ENCODE measurements around the gene SRRM2. TPM values are rescaled to one million over a fixed set of nuclear protein-coding genes. Genes with fewer than 3 reads are reported as not detected.
A peak's percentile ranks its signal among the peaks of the same experiment; 100 is the strongest.

Gene SRRM2
- total RNA-seq, 1 donor from 2014 or later = 680 TPM

DNA sequence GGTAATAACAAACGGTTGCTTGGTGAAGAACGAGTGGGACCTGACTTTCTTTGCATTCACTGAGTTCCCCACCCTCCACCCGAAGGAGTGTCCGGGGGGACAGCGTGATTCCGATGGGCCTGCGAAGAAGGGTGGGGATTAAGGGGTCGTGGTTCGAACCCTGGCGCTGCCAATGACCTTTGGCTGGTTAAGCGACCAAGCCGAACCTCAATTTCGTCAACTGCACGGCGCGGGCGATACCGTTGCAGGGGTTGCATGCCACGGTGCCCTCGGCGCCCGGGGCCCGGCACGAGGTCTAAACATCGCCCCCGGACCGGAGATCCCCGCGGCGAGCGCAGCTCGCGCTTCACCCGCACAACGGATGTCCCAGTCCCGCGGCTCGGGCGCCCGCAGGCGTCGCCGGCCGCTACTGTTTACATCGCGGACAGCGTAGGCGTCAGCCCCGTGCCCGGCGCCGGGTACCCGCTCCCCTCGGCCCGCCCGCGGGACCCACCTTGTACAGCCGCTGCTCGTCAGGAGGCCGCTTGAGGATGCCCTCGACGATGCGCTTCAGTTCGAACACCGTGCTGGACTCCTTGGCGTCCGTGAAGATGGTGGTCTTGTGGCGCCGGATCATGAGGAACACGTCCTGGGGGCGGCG is 24.2 kb downstream of the SRRM2 start:
- H3K27me3 Mint-ChIP-seq = no peaks in the 10 kb centered on the region
- peaks cover 28% of the 10 kb centered on the region for H3K4me1 Mint-ChIP-seq
- no peaks in the 10 kb centered on the region for H3K9me3 Mint-ChIP-seq
- DNase-seq = peak; percentile 81
- intact Hi-C loops (cut with micrococcal nuclease) = loop anchor here (1.0 to 5.0 kb wide), 2 partner anchors 24 to 91 kb away; partner anchors contain the start of gene SRRM2
- H3K36me3 Mint-ChIP-seq (ENCODE audit: low read depth) = peaks cover 28% of the 10 kb centered on the region
- peak overlapping the region; percentile 92 for H3K4me3 Mint-ChIP-seq
- peak overlapping the region; percentile 95 for H3K27ac Mint-ChIP-seq

- no peaks in the 10 kb centered on the region for H3K27me3 Mint-ChIP-seq
- intact Hi-C loops (cut with micrococcal nuclease) = loop anchor here (1.0 to 5.0 kb wide), 2 partner anchors 25 to 90 kb away; partner anchors contain the start of gene SRRM2
- H3K27ac Mint-ChIP-seq = peak within 1 kb of the TSS; percentile 95
- H3K4me3 Mint-ChIP-seq = peak within 1 kb of the TSS; percentile 92
- peak; percentile 97 for DNase-seq
- H3K9me3 Mint-ChIP-seq = no peaks in the 10 kb centered on the region
- peaks cover 22% of the 10 kb centered on the region for H3K36me3 Mint-ChIP-seq (ENCODE audit: low read depth)
- peaks cover 25% of the 10 kb centered on the region for H3K4me1 Mint-ChIP-seq
Measured at GRCh38 chr16:2777231-2777902, 24.9 kb downstream of the SRRM2 start, which contains the start of gene ELOB. Gene ELOB, minus strand, starts transcription at chr16:2777280. Its CDS starts 41 bp downstream, at chr16:2777239.

DNA sequence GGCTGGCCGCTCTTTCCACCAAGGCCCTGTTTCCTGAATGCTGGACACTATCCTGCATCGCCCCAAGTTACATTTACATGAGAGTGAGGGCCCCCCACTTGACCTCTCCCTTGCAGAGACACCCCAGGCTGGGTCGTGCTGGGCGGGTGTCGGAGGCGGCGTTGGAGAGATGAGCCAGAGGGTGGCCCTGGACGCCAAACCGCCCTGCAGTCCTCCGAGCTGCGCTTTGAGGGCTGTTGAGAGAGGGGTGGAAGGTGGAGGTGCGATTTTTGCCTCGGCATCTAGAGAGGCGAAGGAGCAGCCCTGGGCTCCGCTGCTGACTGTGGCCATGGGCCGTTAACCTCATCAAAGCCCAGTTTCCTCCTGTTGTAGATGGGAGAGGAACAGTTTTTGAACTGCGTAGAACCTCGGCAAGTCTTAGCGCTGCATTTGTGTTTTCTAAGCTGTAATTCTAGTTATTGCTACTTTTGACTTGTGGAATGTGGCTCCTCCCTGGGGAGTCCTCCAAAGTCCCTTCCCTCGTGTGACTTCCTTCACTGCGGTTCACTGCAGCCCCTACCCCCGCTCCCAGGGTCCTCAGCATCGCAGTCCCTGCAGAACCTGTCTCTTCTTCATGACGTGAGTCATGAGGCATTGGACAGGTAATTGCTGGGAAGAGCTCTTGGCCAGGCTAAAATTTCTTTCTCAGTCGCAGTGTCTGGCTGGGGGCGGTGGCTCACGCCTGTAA is 25.6 kb downstream of the SRRM2 start:
- peak; percentile 80 for DNase-seq
- H3K4me3 Mint-ChIP-seq = peak overlapping the region; percentile 92
- H3K4me1 Mint-ChIP-seq = peaks cover 23% of the 10 kb centered on the region
- H3K27ac Mint-ChIP-seq = peak overlapping the region; percentile 95
- H3K27me3 Mint-ChIP-seq = no peaks in the 10 kb centered on the region
- intact Hi-C loops (cut with micrococcal nuclease) = loop anchor here (1.0 to 5.0 kb wide), 2 partner anchors 26 to 89 kb away; partner anchors contain the start of gene SRRM2
- H3K36me3 Mint-ChIP-seq (ENCODE audit: low read depth) = peaks cover 17% of the 10 kb centered on the region
- H3K9me3 Mint-ChIP-seq = no peaks in the 10 kb centered on the region

DNA sequence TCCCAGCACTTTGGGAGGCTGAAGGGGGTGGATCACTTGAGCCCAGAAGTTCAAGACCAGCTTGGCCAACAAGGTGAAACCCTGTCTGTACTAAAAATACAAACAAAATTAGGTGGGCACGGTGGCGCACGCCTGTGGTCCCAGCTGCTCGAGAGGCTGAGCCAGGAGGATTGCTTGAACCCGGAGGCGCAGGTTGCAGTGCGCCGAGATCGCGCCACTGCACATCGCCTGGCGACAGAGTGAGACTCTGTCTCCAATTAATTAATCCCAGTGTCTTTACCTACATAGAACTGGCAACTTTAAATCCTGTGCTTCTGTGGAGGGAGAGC is 26.2 kb downstream of the SRRM2 start:
- H3K27ac Mint-ChIP-seq = peak overlapping the region; percentile 95
- H3K36me3 Mint-ChIP-seq (ENCODE audit: low read depth) = peaks cover 14% of the 10 kb centered on the region
- no peaks in the 10 kb centered on the region for H3K9me3 Mint-ChIP-seq
- DNase-seq = no peak
- peak overlapping the region; percentile 92 for H3K4me3 Mint-ChIP-seq
- H3K4me1 Mint-ChIP-seq = peaks cover 23% of the 10 kb centered on the region
- intact Hi-C loops (cut with micrococcal nuclease) = loop anchor here (5.0 kb wide), 1 partner anchor 89 kb away; no protein-coding TSS in a partner anchor
- H3K27me3 Mint-ChIP-seq = no peaks in the 10 kb centered on the region

GRCh38 chr16:2779151-2779920 is 26.9 kb downstream of the SRRM2 start:
- Mint-ChIP-seq H3K27me3 (peaks cover 2% of the 10 kb centered on the region), H3K4me1 (peaks cover 23% of the 10 kb centered on the region), H3K9me3 (no peaks in the 10 kb centered on the region), H3K4me3 (peak overlapping the region; percentile 92), H3K36me3 (ENCODE audit: low read depth) (peaks cover 10% of the 10 kb centered on the region), H3K27ac (peak overlapping the region; percentile 25)
- no peak for DNase-seq
- intact Hi-C loops (cut with micrococcal nuclease) = loop anchor here (5.0 kb wide), 1 partner anchor 88 kb away; no protein-coding TSS in a partner anchor

DNA sequence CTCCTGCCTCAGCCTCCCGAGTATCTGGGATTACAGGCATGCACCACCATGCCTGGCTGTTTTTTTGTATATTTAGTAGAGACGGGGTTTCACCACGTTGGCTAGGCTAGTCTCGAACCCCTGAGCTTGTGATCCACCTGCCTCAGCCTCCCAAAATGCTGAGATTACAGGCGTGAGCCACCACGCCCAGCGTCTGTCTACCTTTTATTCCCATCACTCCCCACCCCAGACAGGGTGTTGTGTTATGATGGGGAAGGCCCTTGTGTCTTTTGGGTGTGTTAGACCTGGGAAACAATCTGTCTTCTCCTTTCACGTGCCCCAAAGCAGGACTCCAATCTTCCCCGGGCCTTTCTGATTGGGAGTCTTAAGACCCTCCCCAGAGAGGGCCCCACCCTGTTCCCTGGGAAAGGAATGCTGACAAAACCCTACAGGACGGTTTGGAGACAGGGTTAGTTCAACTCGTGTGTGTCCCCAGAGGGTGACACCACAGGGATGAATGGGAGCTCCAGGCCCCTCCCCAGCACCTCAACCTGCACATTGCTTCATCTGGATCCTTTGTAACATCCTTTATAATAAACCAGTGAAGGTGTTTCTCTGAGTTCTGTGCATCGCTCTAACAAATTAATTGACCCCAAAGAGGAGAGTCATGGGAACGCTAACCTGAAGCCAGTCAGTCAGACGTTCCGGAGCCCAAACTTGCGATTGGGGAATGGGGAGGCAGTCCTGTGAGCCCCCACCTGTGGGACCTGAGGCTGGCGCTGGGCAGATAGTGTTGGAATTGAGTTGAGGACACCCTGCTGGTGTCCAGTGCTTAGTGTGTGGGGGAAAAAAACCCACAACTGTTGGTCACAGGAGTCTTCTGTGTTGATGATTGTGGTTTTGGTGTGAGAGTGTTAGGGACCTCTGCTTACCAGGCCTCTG is 27.8 kb downstream of the SRRM2 start:
- Mint-ChIP-seq H3K27ac (no peak overlapping the region), H3K4me1 (peaks cover 22% of the 10 kb centered on the region)
- intact Hi-C loops (cut with micrococcal nuclease) = loop anchor here (5.0 kb wide), 1 partner anchor 87 kb away; no protein-coding TSS in a partner anchor

GRCh38 chr16:2782583-2783351 is 30.3 kb downstream of the SRRM2 start:
- intact Hi-C loops (cut with micrococcal nuclease) = no loop called here
- Mint-ChIP-seq H3K4me3 (no peak overlapping the region), H3K9me3 (no peaks in the 10 kb centered on the region), H3K36me3 (ENCODE audit: low read depth) (peaks cover 2% of the 10 kb centered on the region), H3K27ac (no peak overlapping the region), H3K4me1 (peaks cover 11% of the 10 kb centered on the region), H3K27me3 (peaks cover 18% of the 10 kb centered on the region)
- DNase-seq = no peak

More for the DNA sequence above, 27.8 kb downstream of the SRRM2 start:
- Mint-ChIP-seq H3K4me3 (peak overlapping the region; percentile 19), H3K9me3 (no peaks in the 10 kb centered on the region), H3K36me3 (ENCODE audit: low read depth) (peaks cover 6% of the 10 kb centered on the region), H3K27me3 (peaks cover 7% of the 10 kb centered on the region)
- DNase-seq = no peak

DNA sequence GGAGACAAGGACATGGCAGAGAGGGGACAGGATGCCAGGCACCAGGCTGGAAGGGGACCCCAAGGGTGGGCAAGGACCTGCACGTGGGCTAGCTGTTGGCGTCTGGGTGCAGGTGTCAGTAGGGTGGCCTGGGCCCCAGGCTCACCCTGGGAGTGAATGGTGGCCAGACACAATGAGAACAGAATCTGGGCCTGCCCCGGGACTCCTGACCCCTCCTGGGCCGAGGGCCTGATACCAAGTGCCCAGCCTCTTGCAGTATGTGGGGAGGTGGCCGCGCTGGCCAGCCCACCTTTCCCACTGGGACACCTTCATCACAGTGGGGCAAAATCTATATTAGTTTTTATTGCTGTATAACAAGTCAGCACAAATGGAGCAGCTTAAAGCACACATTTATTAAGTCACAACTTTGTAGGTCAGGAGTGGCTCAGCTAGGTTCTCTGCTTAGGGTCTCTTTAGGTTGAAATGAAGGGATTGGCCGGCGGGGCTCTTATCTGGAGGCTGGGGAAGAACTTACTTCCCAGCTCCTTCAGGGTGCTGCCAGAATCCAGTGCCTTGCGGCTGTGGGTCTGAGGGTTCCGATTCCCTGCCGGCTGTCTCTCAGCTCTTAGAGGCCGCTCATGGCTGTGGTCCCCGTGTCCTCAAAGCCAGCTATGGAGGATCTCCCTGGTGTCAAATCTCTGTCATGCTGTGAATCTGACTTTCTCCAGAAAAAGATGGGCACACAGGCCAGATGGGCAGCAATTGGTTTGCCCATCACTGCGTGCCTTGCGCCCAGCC is 31.3 kb downstream of the SRRM2 start:
- intact Hi-C loops (cut with micrococcal nuclease) = no loop called here
- no peak overlapping the region for H3K4me3 Mint-ChIP-seq
- no peaks in the 10 kb centered on the region for H3K36me3 Mint-ChIP-seq (ENCODE audit: low read depth)
- peaks cover 3% of the 10 kb centered on the region for H3K4me1 Mint-ChIP-seq
- H3K27me3 Mint-ChIP-seq = peaks cover 22% of the 10 kb centered on the region
- DNase-seq = no peak
- no peaks in the 10 kb centered on the region for H3K9me3 Mint-ChIP-seq
- no peak overlapping the region for H3K27ac Mint-ChIP-seq

DNA sequence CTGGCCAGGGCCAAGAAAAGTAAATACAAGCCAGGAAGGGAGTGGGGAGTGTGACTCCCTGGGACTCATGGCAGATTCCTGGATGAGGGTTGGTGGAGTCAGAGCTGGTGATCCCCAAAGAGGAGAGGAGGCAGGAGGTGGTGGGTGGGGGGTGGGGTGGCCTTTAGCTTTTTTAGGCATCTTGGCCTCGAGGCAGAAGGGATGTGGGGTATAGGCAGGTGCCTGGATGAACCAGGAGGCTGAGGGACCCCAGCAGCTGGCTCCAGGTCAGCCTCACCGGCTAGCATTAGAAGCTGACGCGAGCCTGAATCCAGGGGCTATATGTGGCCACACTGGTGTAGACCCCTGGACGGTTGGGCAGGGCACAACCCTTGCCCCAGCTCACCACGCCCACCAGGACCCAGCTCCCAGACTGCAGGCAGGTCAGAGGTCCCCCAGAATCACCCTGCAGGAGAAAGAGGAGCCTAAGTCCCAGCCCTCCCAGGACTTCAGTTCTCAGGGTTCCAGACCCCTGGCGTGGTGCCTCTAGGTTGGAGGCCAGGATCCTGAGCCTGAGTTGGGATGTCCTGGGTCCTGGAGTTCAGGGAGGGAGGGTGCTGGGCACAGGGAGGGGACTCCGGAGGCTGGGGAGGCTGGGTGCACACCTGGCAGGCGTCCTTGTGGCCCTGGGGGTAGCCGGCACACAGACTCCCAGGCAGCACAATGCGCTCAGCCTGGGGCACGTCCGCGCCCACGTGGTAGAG is 32.1 kb downstream of the SRRM2 start:
- DNase-seq = no peak
- no peaks in the 10 kb centered on the region for H3K9me3 Mint-ChIP-seq
- H3K4me1 Mint-ChIP-seq = peaks cover 2% of the 10 kb centered on the region
- H3K27ac Mint-ChIP-seq = peak overlapping the region; percentile 41
- intact Hi-C loops (cut with micrococcal nuclease) = no loop called here
- no peaks in the 10 kb centered on the region for H3K36me3 Mint-ChIP-seq (ENCODE audit: low read depth)
- peak overlapping the region; percentile 81 for H3K4me3 Mint-ChIP-seq
- peaks cover 25% of the 10 kb centered on the region for H3K27me3 Mint-ChIP-seq

DNA sequence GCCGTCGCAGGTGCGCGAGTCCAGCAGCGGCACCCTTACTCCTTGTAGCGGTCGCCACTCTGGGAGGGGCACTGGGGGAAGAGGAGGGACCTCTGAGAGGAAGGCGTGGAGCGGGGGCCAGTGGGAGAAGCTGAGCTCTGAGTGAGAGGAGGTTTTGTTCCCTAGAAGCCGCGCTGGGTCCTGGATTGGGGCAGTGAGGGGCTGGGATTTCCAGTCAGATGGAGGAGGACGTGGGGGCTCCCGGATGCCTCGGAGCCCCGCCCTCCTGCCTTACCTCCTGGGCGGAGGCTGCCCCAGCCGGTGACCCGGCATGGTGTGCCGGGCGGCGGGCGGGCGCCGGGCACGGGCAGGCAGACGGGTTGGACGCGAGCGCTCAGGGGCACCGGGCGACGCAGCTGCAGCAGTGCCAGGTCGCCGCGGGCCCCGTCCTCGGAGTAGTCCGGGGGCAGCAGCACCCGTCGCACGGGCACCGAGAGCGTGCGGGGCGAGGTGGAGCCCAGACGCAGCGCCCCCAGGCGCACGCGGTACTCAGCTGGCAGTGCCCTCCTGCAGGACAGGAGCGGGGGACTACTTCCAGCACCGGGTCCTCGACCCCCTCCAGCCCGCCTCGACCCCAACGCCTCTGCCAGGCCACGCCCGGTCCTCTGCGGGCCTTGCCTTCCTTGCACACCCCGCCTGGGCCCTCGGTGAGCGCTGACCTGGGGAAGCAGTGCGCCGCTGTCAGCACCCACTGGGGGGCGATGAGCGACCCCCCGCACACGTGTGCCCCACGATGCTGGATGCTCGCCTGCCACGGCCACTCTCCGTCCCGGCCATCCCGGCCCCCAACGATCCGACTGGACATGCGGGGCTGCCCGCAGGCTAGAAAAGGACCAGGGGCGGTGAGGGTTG is 32.9 kb downstream of the SRRM2 start:
- intact Hi-C loops (cut with micrococcal nuclease) = no loop called here
- no peaks in the 10 kb centered on the region for H3K9me3 Mint-ChIP-seq
- H3K4me3 Mint-ChIP-seq = peak overlapping the region; percentile 81
- DNase-seq = peak; percentile 70
- peak overlapping the region; percentile 41 for H3K27ac Mint-ChIP-seq
- peaks cover 26% of the 10 kb centered on the region for H3K27me3 Mint-ChIP-seq
- H3K4me1 Mint-ChIP-seq = peaks cover 2% of the 10 kb centered on the region
- H3K36me3 Mint-ChIP-seq (ENCODE audit: low read depth) = no peaks in the 10 kb centered on the region

Measured in activated CD4-positive, alpha-beta T cell treated with anti-CD3 and anti-CD28 coated beads, Interleukin-2, amount 10 ng/mL, durations not matched to agents 24 days and 14 days (primary cell).